Measurements from ENCODE around the gene LAMC3.
"Not testable (repeated sequence)": the region's sequence is repeated elsewhere in the genome, so short reads cannot be mapped to it uniquely, and the experiment has no call there.

The LAMC3 gene

GRCh38 chr9:131099102-131099606 is 90.2 kb downstream of the LAMC3 start:
- H3K4me1 Mint-ChIP-seq (ENCODE audit: low read depth): peaks cover 7% of the 10 kb centered on the region
- peaks cover 46% of the 10 kb centered on the region for H3K27me3 Mint-ChIP-seq
- H3K27ac Mint-ChIP-seq: no peak overlapping the region
- no peaks in the 10 kb centered on the region for H3K36me3 Mint-ChIP-seq (ENCODE audit: low read depth)
- DNase-seq: no peak
- no peak overlapping the region for H3K4me3 Mint-ChIP-seq
- H3K9me3 Mint-ChIP-seq: no peaks in the 10 kb centered on the region

GRCh38 chr9:131099845-131100244 is 90.9 kb downstream of the LAMC3 start:
- not testable (repeated sequence) for H3K36me3 Mint-ChIP-seq (ENCODE audit: low read depth); DNase-seq; H3K4me3 Mint-ChIP-seq; H3K4me1 Mint-ChIP-seq (ENCODE audit: low read depth); H3K27ac Mint-ChIP-seq; H3K9me3 Mint-ChIP-seq
- peaks cover 39% of the 10 kb centered on the region for H3K27me3 Mint-ChIP-seq

- DNase-seq: no peak
- Mint-ChIP-seq H3K36me3 (ENCODE audit: low read depth) (no peaks in the 10 kb centered on the region), H3K27ac (no peak overlapping the region)
These were observed 91.5 kb downstream of the LAMC3 start for GRCh38 chr9:131100445-131100844.

DNA sequence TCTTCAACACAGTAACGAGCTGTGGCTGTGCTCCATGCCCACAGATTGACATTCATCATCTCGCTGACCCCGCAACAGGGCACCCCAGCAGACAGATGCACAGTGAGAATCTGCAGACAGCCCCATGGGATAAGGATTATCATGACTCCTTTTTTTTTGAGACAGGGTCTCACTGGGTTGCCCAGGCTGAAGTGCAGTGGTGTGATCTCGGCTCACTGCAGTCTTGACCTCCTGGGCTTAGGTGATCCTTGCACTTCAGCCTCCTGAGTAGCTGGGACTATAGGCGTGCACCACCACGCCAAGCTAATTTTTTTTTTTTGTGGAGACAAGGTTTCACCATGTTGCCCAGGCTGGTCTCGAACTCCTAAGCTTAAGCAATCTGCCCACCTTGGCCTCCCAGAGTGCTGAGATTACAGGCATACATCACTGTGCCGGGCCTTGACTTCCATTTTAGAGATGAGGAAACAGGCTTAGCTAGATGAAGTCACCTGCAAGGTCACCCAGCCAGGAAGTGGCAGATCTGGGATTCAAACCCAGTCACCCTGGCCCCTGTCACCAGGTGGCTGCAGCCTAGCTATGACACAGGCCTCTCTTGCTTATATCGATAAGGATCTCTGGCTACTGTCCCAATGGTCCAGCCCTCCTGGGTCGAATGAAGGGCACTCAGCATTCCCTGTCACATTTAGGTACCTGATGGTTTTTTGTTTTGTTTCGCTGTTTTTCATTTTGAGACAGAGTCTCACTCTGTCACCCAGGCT is 92.4 kb downstream of the LAMC3 start:
- H3K27me3 Mint-ChIP-seq: peaks cover 26% of the 10 kb centered on the region
- H3K36me3 Mint-ChIP-seq (ENCODE audit: low read depth): no peaks in the 10 kb centered on the region
- peaks cover 3% of the 10 kb centered on the region for H3K4me1 Mint-ChIP-seq (ENCODE audit: low read depth)
- H3K4me3 Mint-ChIP-seq: no peak overlapping the region
- no peak for DNase-seq
- no peaks in the 10 kb centered on the region for H3K9me3 Mint-ChIP-seq
- H3K27ac Mint-ChIP-seq: no peak overlapping the region

More at GRCh38 chr9:131100445-131100844, 91.5 kb downstream of the LAMC3 start:
- peaks cover 7% of the 10 kb centered on the region for H3K4me1 Mint-ChIP-seq (ENCODE audit: low read depth)
- no peaks in the 10 kb centered on the region for H3K9me3 Mint-ChIP-seq
- H3K4me3 Mint-ChIP-seq: no peak overlapping the region
- H3K27me3 Mint-ChIP-seq: peaks cover 33% of the 10 kb centered on the region

- H3K9me3 Mint-ChIP-seq: no peaks in the 10 kb centered on the region
- H3K4me3 Mint-ChIP-seq: no peak overlapping the region
- H3K27me3 Mint-ChIP-seq: peaks cover 12% of the 10 kb centered on the region
- H3K36me3 Mint-ChIP-seq (ENCODE audit: low read depth): no peaks in the 10 kb centered on the region
- no peak overlapping the region for H3K27ac Mint-ChIP-seq
- H3K4me1 Mint-ChIP-seq (ENCODE audit: low read depth): no peaks in the 10 kb centered on the region
- no peak for DNase-seq
These were observed 94.0 kb downstream of the LAMC3 start for GRCh38 chr9:131103024-131103423.

GRCh38 chr9:131103535-131103934 is 94.6 kb downstream of the LAMC3 start:
- no peaks in the 10 kb centered on the region for H3K9me3 Mint-ChIP-seq
- no peaks in the 10 kb centered on the region for H3K4me1 Mint-ChIP-seq (ENCODE audit: low read depth)
- no peaks in the 10 kb centered on the region for H3K36me3 Mint-ChIP-seq (ENCODE audit: low read depth)
- no peak overlapping the region for H3K4me3 Mint-ChIP-seq
- H3K27ac Mint-ChIP-seq: no peak overlapping the region
- peaks cover 9% of the 10 kb centered on the region for H3K27me3 Mint-ChIP-seq
- no peak for DNase-seq

DNA sequence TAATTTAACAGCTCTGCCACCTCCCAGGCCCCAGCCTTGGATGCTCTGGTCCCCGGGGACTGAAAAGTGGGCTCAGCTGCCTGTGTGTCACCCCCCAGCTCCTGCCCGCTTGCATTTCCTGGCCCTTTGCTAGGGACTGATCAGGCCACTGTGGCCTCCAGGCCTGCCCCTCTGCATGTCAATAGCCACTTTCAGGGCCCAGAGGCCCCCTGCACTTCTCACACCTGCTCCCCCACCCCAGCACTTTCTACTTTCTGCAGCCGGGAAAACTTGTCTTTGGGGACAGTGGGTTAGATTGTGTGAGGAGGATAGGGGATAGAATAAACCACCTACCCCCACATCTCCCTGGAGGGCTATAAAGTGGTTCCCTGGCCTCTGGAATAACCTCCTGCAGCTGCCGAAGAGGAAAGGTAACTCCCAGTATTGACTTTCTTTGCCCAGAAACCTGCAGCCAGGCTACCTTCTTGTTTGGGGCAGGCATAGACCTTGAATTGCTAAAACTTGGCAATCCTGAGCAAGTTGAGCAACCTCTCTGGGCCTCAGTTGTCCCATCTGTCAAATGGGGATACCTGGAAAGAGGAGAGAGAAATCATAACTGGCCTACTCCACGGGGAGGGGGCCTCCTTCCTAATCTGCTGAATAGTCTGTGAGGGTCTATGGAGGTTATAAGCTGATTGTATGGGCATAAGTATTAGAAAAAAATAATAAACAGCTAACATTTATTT is 95.2 kb downstream of the LAMC3 start:
- Mint-ChIP-seq H3K27ac (no peak overlapping the region), H3K4me3 (no peak overlapping the region), H3K4me1 (ENCODE audit: low read depth) (no peaks in the 10 kb centered on the region), H3K36me3 (ENCODE audit: low read depth) (no peaks in the 10 kb centered on the region), H3K27me3 (peaks cover 2% of the 10 kb centered on the region), H3K9me3 (no peaks in the 10 kb centered on the region)
- DNase-seq: no peak

DNA sequence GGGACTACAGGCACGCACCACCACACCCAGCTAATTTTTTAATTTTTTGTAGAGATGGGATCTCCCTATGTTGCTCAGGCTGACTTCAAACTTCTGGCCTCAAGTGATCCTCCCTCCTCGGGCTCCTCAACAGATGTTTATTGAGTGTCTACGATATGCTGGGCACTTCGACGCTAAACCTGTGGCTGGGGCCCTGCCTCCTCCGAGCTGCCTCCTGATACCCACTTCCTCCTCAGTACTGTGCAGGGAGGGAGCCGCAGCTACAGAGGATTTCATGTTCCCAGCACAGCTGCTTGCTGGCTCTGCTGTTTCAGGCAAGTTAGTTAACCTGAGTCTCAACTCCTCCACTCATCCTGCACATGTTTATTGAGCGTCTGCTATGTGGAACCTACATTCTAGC is 97.0 kb downstream of the LAMC3 start:
- Mint-ChIP-seq H3K27me3 (no peaks in the 10 kb centered on the region), H3K9me3 (no peaks in the 10 kb centered on the region), H3K27ac (no peak overlapping the region), H3K4me3 (no peak overlapping the region), H3K4me1 (ENCODE audit: low read depth) (no peaks in the 10 kb centered on the region), H3K36me3 (ENCODE audit: low read depth) (no peaks in the 10 kb centered on the region)
- no peak for DNase-seq

- Mint-ChIP-seq H3K36me3 (ENCODE audit: low read depth) (no peaks in the 10 kb centered on the region), H3K9me3 (no peaks in the 10 kb centered on the region), H3K4me1 (ENCODE audit: low read depth) (no peaks in the 10 kb centered on the region), H3K27me3 (no peaks in the 10 kb centered on the region), H3K4me3 (no peak overlapping the region), H3K27ac (no peak overlapping the region)
- DNase-seq: no peak
These were observed 98.8 kb downstream of the LAMC3 start for GRCh38 chr9:131107760-131108159.

DNA sequence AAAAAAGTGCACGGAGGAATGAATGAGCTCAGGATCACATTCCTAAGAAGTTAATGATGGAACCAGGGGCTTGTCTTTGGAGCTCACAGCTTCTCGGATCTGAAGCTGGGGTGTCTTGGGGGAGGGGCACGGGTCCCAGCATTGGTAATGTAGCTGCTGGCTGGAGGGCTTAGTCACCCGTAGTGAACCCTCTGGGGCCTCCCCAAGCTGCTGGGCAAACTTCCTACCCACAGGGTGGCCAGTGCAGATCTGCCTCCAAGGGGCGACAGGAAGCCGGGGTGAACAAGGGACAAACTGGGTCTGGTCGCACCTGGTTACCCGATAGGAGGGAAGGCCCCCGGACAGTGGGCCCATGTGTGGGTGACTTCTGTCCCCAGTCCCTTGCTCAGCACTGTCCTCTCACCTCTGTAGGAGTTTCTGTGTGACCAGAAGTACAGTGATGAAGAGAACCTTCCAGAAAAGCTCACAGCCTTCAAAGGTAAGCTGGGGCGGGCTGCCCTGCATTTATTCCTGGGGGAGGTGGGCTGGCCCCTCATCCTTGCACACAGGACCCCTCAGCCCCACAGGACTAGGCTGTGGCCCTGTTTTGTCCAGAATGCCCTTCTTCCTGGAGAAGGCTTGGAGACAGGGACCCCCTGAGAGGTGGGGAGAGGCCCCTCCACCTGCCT is 102.3 kb downstream of the LAMC3 start:
- Mint-ChIP-seq H3K27ac (no peak overlapping the region), H3K36me3 (ENCODE audit: low read depth) (no peaks in the 10 kb centered on the region), H3K27me3 (no peaks in the 10 kb centered on the region), H3K4me1 (ENCODE audit: low read depth) (no peaks in the 10 kb centered on the region), H3K4me3 (no peak overlapping the region), H3K9me3 (no peaks in the 10 kb centered on the region)
- no peak for DNase-seq

GRCh38 chr9:131111854-131112311 is 102.9 kb downstream of the LAMC3 start:
- Mint-ChIP-seq H3K27me3 (peaks cover 5% of the 10 kb centered on the region), H3K4me1 (ENCODE audit: low read depth) (no peaks in the 10 kb centered on the region), H3K36me3 (ENCODE audit: low read depth) (no peaks in the 10 kb centered on the region), H3K27ac (no peak overlapping the region), H3K9me3 (no peaks in the 10 kb centered on the region), H3K4me3 (no peak overlapping the region)
- no peak for DNase-seq

GRCh38 chr9:131112374-131113154 is 103.6 kb downstream of the LAMC3 start:
- no peaks in the 10 kb centered on the region for H3K36me3 Mint-ChIP-seq (ENCODE audit: low read depth)
- no peak overlapping the region for H3K4me3 Mint-ChIP-seq
- DNase-seq: no peak
- no peak overlapping the region for H3K27ac Mint-ChIP-seq
- no peaks in the 10 kb centered on the region for H3K4me1 Mint-ChIP-seq (ENCODE audit: low read depth)
- peaks cover 11% of the 10 kb centered on the region for H3K27me3 Mint-ChIP-seq
- no peaks in the 10 kb centered on the region for H3K9me3 Mint-ChIP-seq

- Mint-ChIP-seq H3K36me3 (ENCODE audit: low read depth) (no peaks in the 10 kb centered on the region), H3K4me3 (no peak overlapping the region), H3K27me3 (peaks cover 19% of the 10 kb centered on the region), H3K27ac (no peak overlapping the region), H3K9me3 (no peaks in the 10 kb centered on the region), H3K4me1 (ENCODE audit: low read depth) (no peaks in the 10 kb centered on the region)
- no peak for DNase-seq
These were observed 104.7 kb downstream of the LAMC3 start for GRCh38 chr9:131113655-131114054.

GRCh38 chr9:131114084-131114535 is 105.1 kb downstream of the LAMC3 start:
- Mint-ChIP-seq H3K27ac (no peak overlapping the region), H3K9me3 (no peaks in the 10 kb centered on the region)

More at GRCh38 chr9:131114084-131114535, 105.1 kb downstream of the LAMC3 start:
- no peaks in the 10 kb centered on the region for H3K4me1 Mint-ChIP-seq (ENCODE audit: low read depth)
- DNase-seq: no peak
- peaks cover 23% of the 10 kb centered on the region for H3K27me3 Mint-ChIP-seq
- no peak overlapping the region for H3K4me3 Mint-ChIP-seq
- H3K36me3 Mint-ChIP-seq (ENCODE audit: low read depth): no peaks in the 10 kb centered on the region
